Activated CD4-positive, alpha-beta T cell treated with anti-CD3 and anti-CD28 coated beads for 1 hour (primary cell): Measurements from ENCODE around the gene HDAC1.

ENCODE experiments used
- DNase-seq: peaks from one replicate; pipeline ENCODE4 v3.0.0-alpha.2; 2020

Gene HDAC1

GRCh38 chr1:32377541-32378220, 85.8 kb downstream of the HDAC1 start:
- DNase-seq = no peak

GRCh38 chr1:32380057-32380456, 88.2 kb downstream of the HDAC1 start:
- no peak for DNase-seq
